T-helper 2 cell treated with Interferon-gamma antibody and Interleukin-4, amounts not matched to agents 100 ng/mL and 5 ng/mL, for 36 hours (primary cell): Measurements from ENCODE around the gene SYT6. TPM values are rescaled to one million over a fixed set of nuclear protein-coding genes. Genes with fewer than 3 reads are reported as not detected.
"Not testable (repeated sequence)": the region's sequence is repeated elsewhere in the genome, so short reads cannot be mapped to it uniquely, and the experiment has no call there.

Experiments
- intact Hi-C: fragments of 100-400 bp; cut with micrococcal nuclease; formaldehyde crosslinking; loops from one replicate; pipeline ENCODE4 v1.15.1; 2023
- total RNA-seq: library from RNA; stranded (reverse); gene quantifications from 2 replicates; pipeline ENCODE4 v1.2.3, GENCODE V29; 2022

SYT6 gene
- total RNA-seq, 1 donor from 2014 or later = not detected

DNA sequence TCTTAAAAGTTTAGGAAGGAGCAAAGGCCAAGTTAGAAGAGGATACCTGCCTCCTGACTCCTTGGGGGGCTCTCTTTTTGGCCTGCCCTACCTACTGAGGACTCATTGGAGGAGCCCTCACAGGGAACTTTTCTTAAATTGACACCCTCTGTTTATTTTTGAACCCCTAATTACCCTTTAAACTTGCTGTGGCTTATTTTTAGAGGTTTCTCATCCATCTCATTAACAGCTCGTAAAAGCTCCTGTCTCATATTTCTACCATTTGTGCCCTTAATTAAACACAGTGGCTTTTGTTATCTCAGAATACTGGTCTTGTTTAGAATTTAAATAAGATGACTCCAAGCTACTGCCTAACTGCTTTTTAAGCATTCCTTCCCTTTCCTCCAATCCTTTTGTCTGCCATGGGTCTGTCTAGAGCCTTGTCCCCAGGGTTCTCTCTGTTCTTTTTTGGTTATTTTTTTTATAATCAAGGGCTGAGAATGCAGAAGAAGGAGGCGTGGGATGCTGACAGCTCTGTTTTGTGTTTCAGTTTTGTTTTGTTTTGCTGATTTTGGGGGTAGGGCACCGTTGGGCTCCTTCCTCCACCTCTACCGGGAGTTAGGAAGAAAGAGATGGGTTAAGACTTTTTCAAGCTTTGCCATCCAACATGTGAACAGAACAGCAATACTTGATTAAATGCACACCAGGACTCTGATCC is 78.0 kb downstream of the SYT6 start:
- intact Hi-C loops = no loop called here

DNA sequence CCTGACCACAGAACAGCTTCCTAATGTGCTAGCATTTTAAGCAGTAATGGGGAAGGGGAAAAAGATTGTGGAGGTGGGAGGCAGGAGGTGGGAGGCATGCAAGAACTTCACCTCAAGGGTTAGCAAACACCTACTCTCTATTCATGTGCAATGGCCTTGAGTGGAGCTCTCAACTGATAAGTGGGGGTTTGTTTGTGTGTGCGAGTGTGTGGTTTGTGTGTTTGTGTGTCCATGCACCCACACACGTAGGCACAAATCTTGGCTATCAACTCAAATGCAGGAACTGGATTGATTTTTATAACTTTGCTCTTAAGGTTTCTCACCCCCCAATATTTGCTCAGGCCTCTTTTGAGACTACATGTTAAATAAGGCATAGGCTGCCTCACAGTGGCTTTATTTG is 78.6 kb downstream of the SYT6 start:
- intact Hi-C loops = no loop called here

DNA sequence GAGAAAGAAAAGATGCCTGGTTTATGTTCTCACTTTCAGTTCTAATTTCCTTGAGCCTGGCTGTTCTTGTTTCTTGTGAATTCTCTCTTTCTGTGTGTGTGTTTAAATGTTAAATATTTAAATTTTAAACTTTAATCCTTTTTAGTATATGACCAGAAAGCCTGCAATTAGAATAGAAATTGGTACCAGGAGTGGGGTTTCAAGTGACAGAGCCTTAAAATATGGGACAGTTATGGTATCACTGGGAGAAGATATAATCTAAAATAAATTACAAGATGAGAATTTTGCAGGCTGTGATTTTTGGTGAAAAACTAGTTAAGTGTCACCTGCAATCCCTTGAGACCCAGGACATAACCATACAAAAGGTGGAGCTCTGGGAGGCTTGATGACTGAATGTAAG is 81.4 kb downstream of the SYT6 start:
- intact Hi-C loops = no loop called here

DNA sequence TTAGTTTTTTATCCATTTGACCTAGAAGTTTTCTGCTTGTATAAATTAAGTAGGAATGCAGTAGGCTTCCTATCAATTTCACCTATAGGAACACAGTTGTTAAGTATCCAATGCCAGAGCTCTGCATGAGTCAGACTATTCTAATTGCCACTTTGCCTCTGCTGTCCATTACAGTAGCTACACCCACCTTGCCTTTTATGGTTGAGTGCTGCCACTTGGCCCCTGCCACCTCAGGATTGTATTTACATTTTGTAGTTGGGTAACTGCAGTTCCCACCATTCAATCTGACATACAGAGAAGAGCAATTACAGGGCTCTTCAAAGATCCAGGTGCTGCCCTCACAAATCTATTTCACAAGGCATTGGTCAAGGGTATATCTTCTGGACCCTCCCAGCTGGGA is 83.9 kb downstream of the SYT6 start:
- intact Hi-C loops = not testable (repeated sequence)

DNA sequence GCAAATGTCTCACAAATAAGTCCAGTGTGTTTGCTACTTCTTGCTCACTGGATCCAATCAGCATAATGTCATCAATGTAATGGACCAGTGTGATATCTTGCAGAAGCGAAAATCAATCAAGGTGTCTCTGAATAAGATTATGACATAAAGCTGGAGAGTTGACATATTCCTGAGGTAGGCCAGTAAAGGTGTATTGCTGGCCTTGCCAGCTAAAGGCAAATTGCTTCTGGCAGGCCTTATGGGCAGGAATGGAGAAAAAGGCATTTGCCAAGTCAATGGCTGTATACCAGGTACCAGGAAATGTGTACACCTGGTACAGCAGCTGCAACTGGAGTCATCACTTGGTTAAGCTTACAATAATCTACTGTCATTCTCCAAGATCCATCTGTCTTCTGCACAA is 85.0 kb downstream of the SYT6 start:
- intact Hi-C loops = not testable (repeated sequence)

DNA sequence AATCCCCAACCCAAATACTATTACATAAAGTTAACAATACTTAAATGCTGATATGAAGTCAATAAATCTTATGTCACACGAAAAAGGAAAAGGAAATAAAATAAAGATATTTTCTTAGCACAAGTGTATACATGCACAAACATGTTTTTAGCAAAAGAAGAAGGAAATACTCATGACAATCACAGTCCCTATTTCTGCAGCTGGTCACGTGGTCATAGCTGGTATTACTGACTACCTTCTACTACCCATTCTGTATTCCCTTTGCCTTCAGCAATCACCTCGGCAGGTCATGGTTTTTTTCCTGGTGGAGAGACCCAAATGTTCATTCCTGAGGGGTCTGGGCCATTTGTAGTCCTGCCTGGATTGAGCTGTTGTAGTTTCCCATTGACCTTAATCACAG is 88.0 kb downstream of the SYT6 start:
- intact Hi-C loops = not testable (repeated sequence)

DNA sequence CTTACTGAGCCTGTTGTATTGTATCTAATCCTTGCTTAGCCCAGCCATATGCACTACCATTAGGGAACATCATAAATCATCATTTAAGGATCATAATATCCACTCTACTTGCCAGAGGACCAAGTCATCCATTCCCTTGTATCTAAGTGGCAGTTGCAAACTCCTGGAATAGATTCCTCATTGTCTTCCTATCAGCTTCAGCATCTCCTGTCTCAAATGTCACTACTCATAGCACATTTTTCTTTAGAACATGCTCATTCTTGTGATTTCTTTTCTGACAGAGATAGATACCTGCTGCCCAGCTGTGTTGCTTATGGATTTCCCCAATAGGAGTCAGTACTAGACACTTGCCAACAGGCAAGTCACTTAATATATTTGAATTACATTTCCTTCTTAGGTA is 90.1 kb downstream of the SYT6 start:
- intact Hi-C loops = no loop called here

DNA sequence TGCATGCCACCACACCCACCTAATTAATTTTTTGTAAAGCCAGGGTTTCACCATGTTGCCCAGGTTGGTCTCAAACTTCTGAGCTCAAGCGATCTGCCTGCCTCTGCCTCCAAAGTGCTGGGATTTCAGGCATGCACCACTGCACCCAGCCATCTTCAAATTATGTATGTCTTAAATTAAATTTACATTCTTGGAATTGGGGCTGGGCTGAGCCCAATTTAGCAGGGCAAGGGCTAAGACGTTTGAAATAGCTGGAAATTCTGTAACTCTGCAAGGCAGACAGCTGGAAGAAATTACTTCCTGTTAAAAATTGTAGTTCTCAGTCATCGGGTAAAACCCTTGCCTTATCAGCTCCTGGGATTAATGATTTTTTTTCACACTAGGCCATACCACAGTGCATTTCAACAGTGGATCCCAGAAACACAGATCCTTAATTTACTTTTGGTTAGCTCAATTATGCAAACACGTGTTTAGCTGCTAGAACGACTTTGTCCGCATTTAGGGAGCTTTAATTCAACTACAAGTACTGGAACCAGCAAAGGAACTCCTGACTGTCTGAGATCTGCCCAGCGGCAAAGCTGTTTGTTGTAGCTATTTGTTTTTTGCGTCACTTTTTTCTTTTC is 91.1 kb downstream of the SYT6 start:
- intact Hi-C loops = no loop called here

DNA sequence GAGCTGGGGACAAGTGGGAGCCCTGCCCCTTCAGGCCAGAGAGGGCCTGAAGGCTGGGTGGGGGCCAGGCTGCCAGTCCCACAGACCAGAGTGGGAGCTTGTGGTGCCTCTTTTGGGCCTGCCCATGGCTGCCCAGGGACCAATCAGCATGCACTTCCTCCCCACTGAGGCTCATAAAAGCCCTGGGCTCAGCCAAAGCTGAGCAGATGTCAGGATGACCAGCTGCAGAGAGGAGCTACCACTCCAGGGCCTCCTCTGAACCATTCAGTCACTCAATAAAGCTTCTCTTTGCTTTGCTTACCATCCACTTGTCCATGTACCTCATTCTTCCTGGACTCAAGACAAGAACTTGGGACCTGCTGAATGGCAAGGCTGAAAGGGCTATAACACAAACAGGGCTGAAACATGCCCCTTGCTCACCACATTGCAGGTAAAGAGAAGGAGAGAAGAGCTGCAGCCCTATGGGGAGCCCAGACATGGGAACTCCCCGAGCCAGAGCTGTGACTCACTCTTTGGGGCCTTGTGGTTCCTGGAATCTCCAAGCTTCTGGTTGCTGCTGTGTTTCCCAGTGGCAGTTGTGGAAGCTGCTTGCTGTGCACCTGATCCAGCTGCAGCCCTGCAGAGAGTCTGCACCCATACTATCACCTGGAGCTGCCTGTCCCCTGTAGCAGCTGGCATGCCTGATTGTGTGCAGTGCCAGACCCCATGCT is 92.4 kb downstream of the SYT6 start:
- intact Hi-C loops = no loop called here

DNA sequence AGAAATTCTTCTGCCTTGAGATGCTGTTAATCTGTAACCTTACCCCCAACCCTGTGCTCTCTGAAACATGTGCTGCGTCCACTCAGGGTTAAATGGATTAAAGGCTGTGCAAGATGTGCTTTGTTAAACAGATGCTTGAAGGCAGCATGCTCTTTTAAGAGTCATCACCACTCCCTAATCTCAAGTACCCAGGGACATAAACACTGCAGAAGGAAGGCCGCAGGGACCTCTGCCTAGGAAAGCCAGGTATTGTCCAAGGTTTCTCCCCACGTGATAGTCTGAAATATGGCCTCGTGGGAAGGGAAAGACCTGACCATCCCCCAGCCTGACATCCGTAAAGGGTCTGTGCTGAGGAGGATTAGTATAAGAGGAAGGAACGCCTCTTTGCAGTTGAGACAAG is 95.4 kb downstream of the SYT6 start:
- intact Hi-C loops = not testable (repeated sequence)

DNA sequence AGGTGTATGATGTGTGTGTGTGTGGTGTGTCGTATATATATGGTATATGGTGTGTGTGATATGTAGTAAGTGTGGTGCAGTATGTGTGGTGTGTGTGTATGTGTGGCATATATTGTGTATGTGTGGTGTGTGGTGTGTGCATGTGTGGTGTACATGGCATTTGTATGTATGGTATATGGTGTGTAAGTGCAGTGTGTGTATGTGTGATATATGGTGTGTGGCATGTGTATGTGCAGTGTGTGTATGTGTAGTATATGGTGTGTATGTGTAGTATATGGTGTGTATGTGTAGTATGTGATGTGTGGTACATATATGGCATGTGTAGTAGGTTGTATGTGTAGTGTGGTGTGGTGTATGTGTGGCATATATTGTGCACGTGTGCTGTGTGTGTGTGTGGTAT is 99.5 kb downstream of the SYT6 start:
- intact Hi-C loops = no loop called here

DNA sequence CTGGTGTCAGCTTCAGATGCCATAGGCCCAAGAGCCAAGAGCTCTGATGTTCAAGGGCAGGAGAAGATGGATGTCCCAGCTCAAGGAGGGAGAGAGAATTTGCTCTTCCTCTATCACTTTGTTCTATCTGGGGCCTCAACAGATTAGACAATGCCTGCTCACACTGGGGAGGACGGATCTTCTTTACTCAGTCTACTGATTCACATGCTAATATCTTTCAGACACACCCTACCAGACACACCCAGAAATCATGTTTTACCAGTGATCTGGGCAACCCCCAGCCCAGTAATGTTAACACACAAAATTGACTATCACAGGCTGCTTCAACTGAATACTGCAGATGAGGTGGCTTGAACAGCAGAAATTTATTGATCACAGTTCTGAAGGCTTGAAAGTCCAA is 105.4 kb downstream of the SYT6 start:
- intact Hi-C loops = no loop called here

DNA sequence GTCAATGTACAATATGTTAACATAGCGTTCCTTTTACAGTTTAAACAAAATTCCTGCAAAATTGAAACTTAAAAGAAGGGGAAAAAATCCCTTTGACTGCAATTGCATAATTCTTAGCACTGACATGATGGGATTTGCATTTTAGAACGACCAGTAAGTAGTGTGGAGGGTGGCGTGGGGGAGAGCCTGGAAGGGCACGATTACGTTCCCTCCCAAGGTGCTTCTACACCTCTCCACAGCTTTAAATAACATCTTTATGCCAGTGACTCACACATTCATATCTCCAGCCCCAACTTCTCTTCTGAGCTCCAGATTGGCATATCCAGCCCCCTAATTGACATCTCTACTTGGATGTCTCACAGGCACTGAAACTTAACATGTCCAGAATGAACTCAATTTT is 110.1 kb downstream of the SYT6 start:
- intact Hi-C loops = no loop called here

DNA sequence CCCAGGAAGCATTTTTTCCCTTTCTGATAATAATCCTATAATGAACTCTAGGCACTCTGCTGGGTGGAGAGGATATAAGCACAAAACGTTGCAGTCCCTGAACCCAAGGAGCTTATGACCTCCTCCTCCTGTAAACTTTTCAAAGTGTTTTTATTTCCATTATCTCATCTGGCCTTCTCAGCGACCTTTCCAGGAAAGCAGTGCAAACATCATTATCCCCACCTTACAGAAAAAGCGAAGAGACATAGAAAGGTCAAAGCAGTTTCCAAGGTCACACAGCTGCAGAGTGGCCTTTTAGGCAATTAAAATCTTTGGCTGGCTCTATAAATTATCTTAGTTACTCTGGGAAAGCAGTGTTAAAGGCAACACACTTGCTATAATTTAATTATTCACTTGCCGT is 110.6 kb downstream of the SYT6 start:
- intact Hi-C loops = no loop called here

DNA sequence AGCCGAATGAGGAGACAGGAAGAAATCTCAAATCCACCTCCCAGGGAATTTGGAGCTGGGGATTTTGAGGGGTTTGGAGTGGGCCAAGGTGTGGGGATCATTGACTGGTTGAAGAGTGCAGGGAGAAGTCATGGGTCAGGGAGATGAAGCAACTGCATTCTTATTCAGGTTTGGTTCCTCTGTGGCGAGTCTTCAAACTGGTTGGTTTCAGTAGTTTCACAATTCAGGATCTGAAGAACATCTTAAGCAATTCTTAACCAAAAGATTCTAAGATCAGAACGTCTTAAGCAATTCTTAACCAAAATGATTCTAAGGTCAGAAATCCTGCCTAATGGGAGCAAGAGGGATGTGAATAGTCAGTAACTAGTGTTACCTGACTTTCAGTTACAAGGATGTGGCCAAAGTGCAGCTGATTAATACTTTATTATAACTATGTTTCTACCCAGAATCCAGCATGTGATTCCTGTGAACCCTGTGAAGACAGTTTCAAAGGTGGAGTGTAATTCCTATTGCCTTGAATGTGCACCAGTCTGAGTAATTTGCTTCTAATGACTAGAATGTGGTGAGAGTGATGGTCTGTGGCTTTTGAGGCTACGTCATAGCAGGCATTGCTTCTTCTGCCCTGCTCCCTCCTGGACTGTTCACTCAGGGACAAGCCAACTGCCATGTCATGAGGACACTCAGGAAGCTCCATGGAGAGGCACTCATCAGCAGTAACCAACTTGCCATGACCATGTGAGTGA is 113.2 kb downstream of the SYT6 start:
- intact Hi-C loops = no loop called here

Other genes starting within 250 kb of the SYT6 start
- gene AP4B1, start 249.1 kb downstream of the SYT6 start, total RNA-seq = 43.9 and 53.5 TPM in 2 replicates
- 18.4 and 19.0 TPM in 2 replicates for gene DCLRE1B, start 248.5 kb downstream of the SYT6 start, total RNA-seq
- gene HIPK1, start 224.5 kb downstream of the SYT6 start, total RNA-seq = 78.3 and 80.0 TPM in 2 replicates
- 0.11 and 0.14 TPM in 2 replicates for gene OLFML3, start 174.4 kb downstream of the SYT6 start, total RNA-seq